HL-60 (cell line): ENCODE data around the gene IL1RAPL2.

Source experiments
- DNase-seq, 2 experiments: peaks; one replicate each; pipeline ENCODE4 v3.0.0-alpha.2; 2010 to 2020; ENCODE audit warnings: low read depth in 1 of 2, low spot score in 1 of 2
- H3K27ac ChIP-seq: fragments of 250-450 bp; sonication (Bioruptor Pico); replicated peaks from 2 replicates; pipeline ENCODE4 v1.5.1; 2020; ENCODE audit warnings: mild to moderate bottlenecking, moderate library complexity
- H3K27me3 ChIP-seq: fragments of 250-450 bp; sonication (Bioruptor Pico); 2 replicates; pipeline ENCODE4 v1.5.1; 2021; ENCODE audit warnings: mild to moderate bottlenecking, moderate library complexity; ENCODE audit not compliant: insufficient read depth, poor library complexity, severe bottlenecking
- H3K4me3 ChIP-seq: replicated peaks from 2 replicates; pipeline ENCODE4 v1.5.1; 2011; ENCODE audit warnings: mild to moderate bottlenecking, control low read depth, low read length; ENCODE audit not compliant: insufficient read depth
- CTCF ChIP-seq: IDR thresholded peaks from one replicate; pipeline ENCODE4 v1.5.1; 2011; ENCODE audit warnings: low read length, control low read depth, inconsistent platforms; ENCODE audit not compliant: insufficient read depth
- GABPA ChIP-seq: IDR thresholded peaks from 2 replicates; pipeline ENCODE4 v1.6.1; 2012; ENCODE audit warnings: low read depth
- POLR2AphosphoS5 ChIP-seq: IDR thresholded peaks from 2 replicates; pipeline ENCODE4 v1.6.1; 2012; ENCODE audit warnings: low read depth
- REST ChIP-seq: IDR thresholded peaks from 2 replicates; pipeline ENCODE4 v1.6.1; 2012; ENCODE audit warnings: low read depth; ENCODE audit not compliant: insufficient replicate concordance
- SPI1 ChIP-seq: IDR thresholded peaks from 2 replicates; pipeline ENCODE4 v1.6.1; 2012; ENCODE audit warnings: low read depth, mild to moderate bottlenecking, borderline replicate concordance

IL1RAPL2 gene

GRCh38 chrX:105635794-105636193 lies 1069.8 kb downstream of the IL1RAPL2 start:
- Histone ChIP-seq H3K27ac (no peak overlapping the region), H3K4me3 (no peak overlapping the region), H3K27me3 (no peaks in the 10 kb centered on the region)
- DNase-seq, result no peak
- TF ChIP-seq GABPA (no peak), SPI1 (no peak), REST (no peak), POLR2AphosphoS5 (no peak), CTCF (no peak)

GRCh38 chrX:105636667-105637066 lies 1070.7 kb downstream of the IL1RAPL2 start:
- Histone ChIP-seq H3K27me3 (no peaks in the 10 kb centered on the region), H3K27ac (no peak overlapping the region), H3K4me3 (no peak overlapping the region)
- no peak for DNase-seq
- TF ChIP-seq GABPA (no peak), REST (no peak), POLR2AphosphoS5 (no peak), SPI1 (no peak), CTCF (no peak)

DNA sequence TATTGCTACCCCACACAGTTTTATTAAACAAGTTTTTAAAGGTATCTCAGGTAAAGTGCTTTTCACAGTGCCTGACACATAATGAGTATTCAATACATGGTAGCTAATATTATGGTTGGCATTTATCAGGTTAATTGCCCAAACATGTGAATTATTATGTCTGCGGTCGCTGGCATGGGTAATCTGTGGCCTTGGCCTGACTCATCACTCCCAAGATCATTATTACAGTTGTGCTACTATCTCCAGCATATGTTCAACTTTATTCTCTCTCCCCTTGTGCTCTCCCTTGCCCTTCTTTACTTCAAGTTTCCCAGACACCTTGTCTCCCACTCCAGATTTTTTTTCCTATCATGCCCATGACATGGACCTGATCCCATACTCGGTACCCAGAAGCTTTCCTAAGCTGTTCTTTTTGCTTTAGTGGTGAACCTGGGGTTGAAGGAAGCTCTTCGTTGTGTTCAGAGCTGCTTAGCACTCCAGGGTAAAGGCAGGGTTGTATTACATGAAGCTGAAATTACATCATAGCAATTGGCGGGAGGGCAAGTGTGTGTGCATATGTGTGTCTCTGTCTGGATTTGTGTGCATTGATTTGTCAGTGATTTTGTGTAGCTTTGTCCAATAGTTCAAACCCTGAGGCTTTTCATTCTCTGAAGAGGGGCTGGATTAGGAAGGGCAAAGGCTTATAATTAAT lies 1079.8 kb downstream of the IL1RAPL2 start:
- Histone ChIP-seq H3K27ac (no peak overlapping the region), H3K4me3 (no peak overlapping the region), H3K27me3 (no peaks in the 10 kb centered on the region)
- DNase-seq, result no peak
- TF ChIP-seq REST (no peak), SPI1 (no peak), CTCF (no peak), GABPA (no peak), POLR2AphosphoS5 (no peak)
